Pancreas (tissue), 10 donors: ENCODE results near the gene ACSL1. TPM values are rescaled to one million over a fixed set of nuclear protein-coding genes. Genes with fewer than 3 reads are reported as not detected.
A peak's percentile ranks its signal among the peaks of the same experiment; 100 is the strongest.

Source experiments
- ATAC-seq, 4 donors: fragments of 200-7000 bp; cut with Tn5 transposase; one replicate each; pipeline versions ENCODE4 v1.8.0 to v1.9.1; 2020; ENCODE audit warnings: mild to moderate bottlenecking in 4 of 4, moderate library complexity in 4 of 4
- DNase-seq, 6 donors: peaks; one replicate each; pipeline ENCODE4 v3.0.0-alpha.2; 2020
- FAIRE-seq: peaks from 2 replicates; lab custom pipeline; 2012; peaks lifted over from hg19 to GRCh38; lab: Jason Lieb, UNC
- H3K27ac ChIP-seq, 4 donors: fragments of 200-600 bp; sonication (generic); 1 replicate in 3 of 4; 2 replicates in 1 of 4; pipeline versions ENCODE4 v1.5.0 to v1.8.0; 2020
- H3K27me3 ChIP-seq, 4 donors: fragments of 200-600 bp; one replicate each; pipeline ENCODE4 v1.8.0; 2021
- H3K36me3 ChIP-seq, 3 donors: fragments of 200-600 bp; sonication (generic) in 1 of 3; one replicate each; pipeline versions ENCODE4 v1.5.0 to v1.8.0; 2020 to 2021
- H3K4me1 ChIP-seq, 3 donors: fragments of 200-600 bp; one replicate each; pipeline ENCODE4 v1.8.0; 2021
- H3K4me3 ChIP-seq, 4 donors: fragments of 200-600 bp; sonication (generic) in 2 of 4; one replicate each; pipeline versions ENCODE4 v1.5.0 to v1.8.0; 2020 to 2021
- H3K9me3 ChIP-seq, 4 donors: fragments of 200-600 bp; one replicate each; pipeline ENCODE4 v1.8.0; 2021
- WGBS, 2 donors: extraction: QIAGEN DNeasy Blood & Tissue Kit; methylation state at CpG; one replicate each; pipeline ENCODE4 v1.1.7; 2013; 5-methylcytosine and 5-hydroxymethylcytosine counted together
- intact Hi-C, 3 donors: fragments of 100-400 bp; cut with DNase I; formaldehyde crosslinking; loops; one replicate each; pipeline versions ENCODE4 v1.11.1 to v1.14.2; 2022
- polyA plus RNA-seq, 2 donors: library from polyadenylated mRNA; stranded (reverse); fragments of 200-250 nt; gene quantifications; one replicate each; pipeline ENCODE4 v1.2.3, GENCODE V29; 2013
- total RNA-seq, 6 donors: library from RNA; stranded (reverse); fragmentation: NEBNext Ultra II Directional in 4 of 6; extraction: Animal tissue kit (Norgen Biotek cat#: 25700) in 4 of 6; gene quantifications; one replicate each; pipeline versions ENCODE4 v1.2.1 to v1.2.4, GENCODE V29; 2021 to 2023
- TF ChIP-seq, protein P1 (sequence below), 4 donors: fragments of 200-600 bp; sonication (generic) in 3 of 4; IDR thresholded peaks; one replicate each; pipeline versions ENCODE4 v1.5.0 to v1.8.0; 2021; ENCODE audit warnings: antibody characterized with exemption in 4 of 4
- donor health status: healthy with polysubstance abuse.
- donor health status: DM: no; HTN: no; CAD: no; lungs with moderate emphysema.
- donor health status: DM: no; HTN: no; CAD: no.
- donor health status: control.
- donor health status: control.
- donor health status: Bipolar disorder and iron deficiency.
- donor health status: DM: yes; HTN: yes; CAD: no.
- donor health status: DM: no; HTN: no; CAD: no.
- donor health status: DM: no; HTN: no; CAD: no.
- donor health status: DM: yes; HTN: yes; CAD: no.

ACSL1 gene
- total and polyA plus RNA-seq, 8 donors: 16.0 to 39.4 (median 20.9) TPM

GRCh38 chr4:184805462-184806228 is 20.1 kb downstream of the ACSL1 start:
- FAIRE-seq (no peak), ATAC-seq (peak; percentile 87 to 94 (median 90)), DNase-seq (peak; percentile 64 to 89 (median 80))
- H3K9me3 ChIP-seq: no peaks in the 10 kb centered on the region
- no peak overlapping the region for H3K4me3 ChIP-seq
- intact Hi-C loops: no loop called here
- TF ChIP-seq, protein P1, sequence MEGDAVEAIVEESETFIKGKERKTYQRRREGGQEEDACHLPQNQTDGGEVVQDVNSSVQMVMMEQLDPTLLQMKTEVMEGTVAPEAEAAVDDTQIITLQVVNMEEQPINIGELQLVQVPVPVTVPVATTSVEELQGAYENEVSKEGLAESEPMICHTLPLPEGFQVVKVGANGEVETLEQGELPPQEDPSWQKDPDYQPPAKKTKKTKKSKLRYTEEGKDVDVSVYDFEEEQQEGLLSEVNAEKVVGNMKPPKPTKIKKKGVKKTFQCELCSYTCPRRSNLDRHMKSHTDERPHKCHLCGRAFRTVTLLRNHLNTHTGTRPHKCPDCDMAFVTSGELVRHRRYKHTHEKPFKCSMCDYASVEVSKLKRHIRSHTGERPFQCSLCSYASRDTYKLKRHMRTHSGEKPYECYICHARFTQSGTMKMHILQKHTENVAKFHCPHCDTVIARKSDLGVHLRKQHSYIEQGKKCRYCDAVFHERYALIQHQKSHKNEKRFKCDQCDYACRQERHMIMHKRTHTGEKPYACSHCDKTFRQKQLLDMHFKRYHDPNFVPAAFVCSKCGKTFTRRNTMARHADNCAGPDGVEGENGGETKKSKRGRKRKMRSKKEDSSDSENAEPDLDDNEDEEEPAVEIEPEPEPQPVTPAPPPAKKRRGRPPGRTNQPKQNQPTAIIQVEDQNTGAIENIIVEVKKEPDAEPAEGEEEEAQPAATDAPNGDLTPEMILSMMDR (IDR thresholded peaks at IDR 0.05): no peak
- peak overlapping the region in 3 of 4 donors; percentile 9 to 63 (median 12) for H3K27ac ChIP-seq
- H3K4me1 ChIP-seq: peaks cover 12 to 23% (median 22%) of the 10 kb centered on the region in 3 donors
- WGBS, 2 donors: 24 to 28% methylated on average over 11 of the region's 11 CpGs
- no peaks in the 10 kb centered on the region for H3K36me3 ChIP-seq
- no peaks in the 10 kb centered on the region for H3K27me3 ChIP-seq

DNA sequence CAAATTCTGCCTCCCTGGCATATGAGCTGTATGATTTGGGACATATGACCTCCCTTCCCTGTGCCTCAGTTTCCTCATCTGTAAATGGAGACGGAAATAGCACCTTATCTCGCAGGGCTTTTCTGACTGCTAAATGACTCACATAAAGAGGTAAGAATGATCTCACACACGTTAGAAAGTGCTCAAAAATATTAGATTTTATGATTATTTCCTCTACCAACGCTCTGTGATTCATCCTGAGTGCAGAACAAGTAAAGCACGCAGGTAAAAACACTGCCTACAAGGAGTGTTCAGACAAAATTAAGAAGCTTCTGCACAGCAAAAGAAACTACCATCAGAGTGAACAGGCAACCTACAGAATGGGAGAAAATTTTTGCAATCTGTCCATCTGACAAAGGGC is 21.1 kb downstream of the ACSL1 start:
- no peaks in the 10 kb centered on the region for H3K27me3 ChIP-seq
- H3K4me3 ChIP-seq: no peak overlapping the region
- H3K36me3 ChIP-seq: no peaks in the 10 kb centered on the region
- FAIRE-seq (no peak), ATAC-seq (no peak), DNase-seq (no peak)
- peaks cover 12 to 23% (median 22%) of the 10 kb centered on the region in 3 donors for H3K4me1 ChIP-seq
- intact Hi-C loops: no loop called here
- no peak overlapping the region for H3K27ac ChIP-seq
- 72% methylated on average over 5 of the region's 5 CpGs for WGBS, 2 donors
- TF ChIP-seq, protein P1 (IDR thresholded peaks at IDR 0.05): no peak
- H3K9me3 ChIP-seq: no peaks in the 10 kb centered on the region

DNA sequence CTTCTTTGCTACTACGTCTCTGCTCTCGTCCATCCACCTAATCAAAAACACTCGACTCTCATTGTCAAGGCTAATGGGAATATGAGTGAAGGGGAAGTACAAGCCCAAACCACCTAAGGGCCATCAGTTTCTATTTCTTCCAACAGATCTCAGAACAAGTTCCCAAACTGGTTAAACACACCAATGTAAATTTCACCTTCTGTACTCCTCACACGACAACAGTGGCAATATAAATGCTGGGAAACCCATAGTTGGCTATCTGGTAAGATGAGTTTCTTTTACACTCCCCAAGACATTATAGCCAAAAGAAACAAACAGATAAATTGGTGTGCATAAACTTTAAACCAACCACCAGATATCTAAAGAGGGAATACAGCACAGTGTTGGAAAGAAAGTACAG is 21.9 kb downstream of the ACSL1 start:
- H3K27ac ChIP-seq: no peak overlapping the region
- H3K4me1 ChIP-seq: peaks cover 12 to 23% (median 22%) of the 10 kb centered on the region in 3 donors
- H3K36me3 ChIP-seq: no peaks in the 10 kb centered on the region
- 74 to 81% methylated on average over 4 of the region's 4 CpGs for WGBS, 2 donors
- intact Hi-C loops: no loop called here
- TF ChIP-seq, protein P1 (IDR thresholded peaks at IDR 0.05): no peak
- no peak overlapping the region for H3K4me3 ChIP-seq
- no peak for ATAC-seq
- DNase-seq: no peak
- no peak for FAIRE-seq
- no peaks in the 10 kb centered on the region for H3K9me3 ChIP-seq
- H3K27me3 ChIP-seq: no peaks in the 10 kb centered on the region

GRCh38 chr4:184803133-184803532 is 22.6 kb downstream of the ACSL1 start:
- TF ChIP-seq, protein P1 (IDR thresholded peaks at IDR 0.05): no peak
- Histone ChIP-seq H3K4me3 (no peak overlapping the region), H3K36me3 (no peaks in the 10 kb centered on the region), H3K27me3 (no peaks in the 10 kb centered on the region), H3K27ac (no peak overlapping the region), H3K9me3 (no peaks in the 10 kb centered on the region), H3K4me1 (peaks cover 12 to 22% (median 21%) of the 10 kb centered on the region in 3 donors)
- no peak for ATAC-seq
- 93 to 94% methylated on average over 16 of the region's 16 CpGs for WGBS, 2 donors
- FAIRE-seq: no peak
- intact Hi-C loops: no loop called here
- DNase-seq: no peak

DNA sequence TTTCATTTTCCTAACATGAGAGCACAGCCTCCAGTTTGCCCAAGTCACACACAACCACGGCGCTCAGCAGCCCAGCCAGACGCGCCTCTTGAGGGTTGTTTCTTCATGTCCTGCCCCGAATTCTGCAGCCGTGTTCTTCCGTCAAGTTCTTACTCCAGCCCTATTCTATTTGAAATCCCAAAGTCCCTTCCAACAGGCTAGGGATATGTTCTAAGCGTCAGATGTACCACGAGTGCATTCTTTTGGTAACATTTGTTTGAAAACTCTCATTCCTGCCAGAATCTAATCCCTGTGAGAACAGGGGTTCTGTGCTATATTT is 23.1 kb downstream of the ACSL1 start:
- DNase-seq (no peak), ATAC-seq (no peak), FAIRE-seq (no peak)
- TF ChIP-seq, protein P1 (IDR thresholded peaks at IDR 0.05): no peak
- H3K4me3 ChIP-seq: no peak overlapping the region
- WGBS, 2 donors: 97% methylated on average over 9 of the region's 9 CpGs
- no peaks in the 10 kb centered on the region for H3K27me3 ChIP-seq
- H3K36me3 ChIP-seq: no peaks in the 10 kb centered on the region
- no peaks in the 10 kb centered on the region for H3K9me3 ChIP-seq
- H3K27ac ChIP-seq: no peak overlapping the region
- peaks cover 12 to 22% (median 16%) of the 10 kb centered on the region in 3 donors for H3K4me1 ChIP-seq
- intact Hi-C loops: no loop called here
